NCI-H82 (cell line): ENCODE results near the gene RXRB.
"Not testable (repeated sequence)": the region's sequence is repeated elsewhere in the genome, so short reads cannot be mapped to it uniquely, and the experiment has no call there.

Experiments
- DNase-seq: peaks from one replicate; lab custom pipeline; 2025; lab: John Stamatoyannopoulos, UW

RXRB gene

GRCh38 chr6:33200219-33201146 lies at the start of gene RXRB, which contains the start of gene SLC39A7:
RXRB (minus strand) TSS chr6:33200665; CDS start chr6:33200476, 189 bp downstream.
SLC39A7 (plus strand) TSS chr6:33200867; CDS start chr6:33201246, 379 bp downstream.
- DNase-seq: peak; percentile 100

DNA sequence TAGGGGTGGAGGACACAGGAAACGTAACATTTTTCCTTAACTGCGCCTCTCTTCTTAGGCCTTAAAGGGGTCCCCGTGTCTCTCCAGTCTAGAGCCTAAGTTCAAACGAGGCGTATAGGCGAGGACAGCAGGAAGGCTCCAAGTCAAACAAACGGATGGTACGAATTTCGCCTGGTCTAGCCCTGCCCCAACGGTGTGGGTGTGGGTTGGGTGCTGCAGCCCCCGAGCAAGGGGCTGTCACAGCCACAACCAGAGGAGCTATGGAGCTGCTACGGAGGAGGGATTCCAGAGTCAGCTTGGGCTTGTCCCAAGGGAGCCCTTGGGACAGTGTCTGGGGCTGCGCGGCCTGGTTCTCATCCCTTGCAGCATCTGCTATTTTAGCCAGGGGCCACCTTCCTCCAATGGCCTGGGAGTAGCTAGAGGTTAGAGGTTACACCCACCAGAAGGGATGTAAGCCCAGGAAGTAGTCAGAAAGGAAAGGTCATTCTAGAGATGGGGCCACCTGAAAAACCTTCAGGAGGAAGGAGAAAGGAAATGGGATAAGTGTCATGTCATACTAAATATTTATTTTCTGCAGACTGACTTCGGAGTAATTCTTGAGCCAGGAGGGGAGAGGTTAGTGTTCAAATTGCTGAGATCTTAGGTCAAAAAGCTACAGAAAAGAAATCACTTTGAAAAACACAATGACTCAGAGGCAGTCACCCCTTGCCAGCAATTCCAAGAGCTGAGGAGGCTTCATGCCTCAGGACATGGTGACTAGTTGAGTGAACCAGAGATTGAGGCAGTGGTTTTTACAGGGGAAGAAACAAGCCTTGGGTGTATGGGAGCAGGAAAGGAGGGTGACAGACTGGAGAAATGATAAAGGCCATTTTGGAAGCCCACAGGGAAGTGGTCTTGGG lies 49.5 kb upstream of the RXRB start:
- peak; percentile 73 for DNase-seq

DNA sequence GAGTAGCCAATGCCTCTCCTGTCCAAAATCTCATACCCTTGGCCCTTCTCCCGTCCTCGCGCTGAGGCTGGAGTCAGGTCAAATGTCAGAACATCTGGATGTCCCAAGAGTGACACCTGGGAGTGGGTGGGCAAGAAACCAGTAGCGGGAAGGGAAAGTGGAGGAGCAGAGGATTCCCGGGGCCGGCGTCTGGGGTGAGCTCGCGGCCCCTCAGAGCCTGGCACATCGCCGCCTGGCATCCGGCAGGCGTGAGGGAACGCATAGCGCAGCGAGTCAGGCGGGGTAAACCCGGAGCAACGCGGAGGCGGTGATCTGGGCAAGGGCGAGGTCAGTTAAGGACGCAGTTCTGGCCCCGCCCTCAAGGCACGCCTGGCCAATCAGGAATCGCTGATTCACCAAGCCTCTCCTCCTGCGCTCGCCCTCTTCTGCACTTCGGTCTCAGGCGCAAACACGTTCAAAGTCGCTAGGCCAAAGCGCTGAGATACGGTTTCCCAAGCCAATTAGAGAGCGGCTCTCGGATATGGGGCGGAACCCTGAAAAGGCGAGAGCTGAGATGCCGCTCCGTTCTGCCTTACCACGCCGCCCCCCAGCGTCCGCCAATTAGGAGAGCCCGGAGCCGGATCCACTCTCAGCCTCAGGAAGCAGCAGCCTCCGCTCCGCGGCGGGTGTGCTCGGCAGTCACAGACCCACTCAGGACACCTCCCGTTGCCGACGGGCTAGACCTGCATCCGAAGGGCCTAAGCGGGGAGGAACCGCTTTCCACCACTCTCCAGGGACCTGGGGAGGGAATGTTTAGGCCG lies 48.7 kb upstream of the RXRB start:
- DNase-seq: peak; percentile 100

DNA sequence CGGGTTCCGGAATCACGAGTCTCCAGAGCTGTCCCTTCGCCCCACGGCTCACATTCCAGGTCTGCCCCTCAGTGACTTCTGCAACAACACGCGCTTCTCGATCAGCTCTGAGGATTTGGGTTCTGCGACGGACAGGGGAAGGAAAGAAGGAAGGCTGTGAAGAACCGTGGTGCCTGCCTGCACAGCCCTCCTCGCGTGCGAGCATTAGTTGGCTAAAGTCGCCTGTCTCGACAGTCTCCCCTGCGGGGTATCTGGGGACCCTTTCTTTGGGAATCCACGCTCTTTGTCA lies 48.1 kb upstream of the RXRB start:
- no peak for DNase-seq

DNA sequence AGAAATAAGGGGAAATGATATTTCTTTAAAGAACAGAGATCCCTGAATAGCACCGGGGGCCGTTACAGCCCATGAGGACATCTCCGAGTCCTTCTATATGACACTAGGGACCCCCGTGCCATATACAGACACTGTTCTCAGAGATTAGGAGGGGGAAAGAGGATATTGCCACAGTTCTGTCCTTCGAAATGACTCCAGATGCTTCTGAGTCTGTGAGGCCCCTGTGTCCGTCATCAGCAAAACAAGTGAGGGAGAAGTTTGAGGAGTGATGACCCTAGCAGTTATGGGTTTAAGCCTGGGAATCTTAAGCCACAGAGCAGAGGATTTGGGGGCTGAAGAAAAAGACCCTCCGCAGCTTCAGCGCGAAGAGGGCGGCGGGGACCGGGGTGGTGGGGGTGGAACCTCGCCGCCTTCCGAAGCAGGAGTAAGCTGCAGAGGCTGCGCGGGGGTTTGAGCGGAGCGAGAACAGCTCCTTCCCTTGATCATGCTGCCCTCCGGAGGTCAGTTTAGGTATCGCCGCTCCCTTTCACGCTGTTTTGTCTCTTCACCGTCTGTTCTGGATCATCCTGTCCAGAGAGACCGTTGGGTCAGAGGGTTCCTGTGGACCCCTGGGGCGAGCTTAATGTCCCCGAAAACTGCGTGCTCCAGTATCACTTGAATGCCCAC lies 47.6 kb upstream of the RXRB start:
- peak; percentile 96 for DNase-seq

GRCh38 chr6:33243476-33243875 lies 43.0 kb upstream of the RXRB start:
- DNase-seq: no peak

DNA sequence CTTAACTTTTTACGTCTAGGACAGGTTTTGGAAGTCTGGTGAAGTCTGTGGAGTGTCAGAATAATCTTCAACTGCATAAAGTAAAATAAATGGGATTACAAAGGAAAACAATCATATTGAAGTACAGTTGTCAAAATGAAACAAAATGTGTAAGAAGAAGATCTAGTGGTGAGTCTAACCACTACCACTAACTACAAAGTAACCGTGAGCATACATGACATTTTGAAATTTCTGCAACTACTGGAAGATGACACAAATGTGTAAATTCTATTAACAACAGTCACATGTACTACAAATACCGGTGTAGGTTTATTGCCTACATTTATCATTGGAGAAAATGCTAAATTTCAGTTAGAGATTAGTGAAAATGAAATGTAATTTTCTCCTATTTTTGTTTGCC lies 41.5 kb upstream of the RXRB start:
- DNase-seq: no peak

- no peak for DNase-seq
Observed at GRCh38 chr6:33237741-33238140, 37.3 kb upstream of the RXRB start.

DNA sequence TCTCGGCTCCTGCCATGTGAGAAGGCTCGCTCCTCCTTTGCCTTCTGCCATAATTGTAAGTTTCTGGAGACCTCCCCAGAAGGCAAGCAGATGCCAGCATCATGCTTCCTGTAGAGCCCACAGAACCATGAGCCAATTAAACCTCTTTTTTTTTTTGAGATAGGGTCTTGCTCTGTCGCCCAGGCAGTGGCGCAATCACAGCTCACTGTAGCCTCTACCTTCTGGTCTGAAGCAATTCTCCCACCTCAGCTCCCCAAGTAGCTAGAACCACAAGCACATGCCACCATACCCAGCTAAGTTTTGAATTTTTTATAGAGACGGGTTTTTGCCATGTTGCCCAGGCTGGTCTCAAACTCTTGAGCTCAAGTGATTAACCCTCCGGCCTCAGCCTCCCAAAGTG lies 36.4 kb upstream of the RXRB start:
- no peak for DNase-seq

GRCh38 chr6:33236328-33236727 lies 35.9 kb upstream of the RXRB start:
- no peak for DNase-seq

- DNase-seq: no peak
Observed at GRCh38 chr6:33235221-33235634, 34.8 kb upstream of the RXRB start.

GRCh38 chr6:33226503-33227120 lies 26.1 kb upstream of the RXRB start:
- not testable (repeated sequence) for DNase-seq

- no peak for DNase-seq
Observed at GRCh38 chr6:33217681-33218080, 17.2 kb upstream of the RXRB start.

GRCh38 chr6:33217246-33217645 lies 16.8 kb upstream of the RXRB start:
- DNase-seq: no peak

DNA sequence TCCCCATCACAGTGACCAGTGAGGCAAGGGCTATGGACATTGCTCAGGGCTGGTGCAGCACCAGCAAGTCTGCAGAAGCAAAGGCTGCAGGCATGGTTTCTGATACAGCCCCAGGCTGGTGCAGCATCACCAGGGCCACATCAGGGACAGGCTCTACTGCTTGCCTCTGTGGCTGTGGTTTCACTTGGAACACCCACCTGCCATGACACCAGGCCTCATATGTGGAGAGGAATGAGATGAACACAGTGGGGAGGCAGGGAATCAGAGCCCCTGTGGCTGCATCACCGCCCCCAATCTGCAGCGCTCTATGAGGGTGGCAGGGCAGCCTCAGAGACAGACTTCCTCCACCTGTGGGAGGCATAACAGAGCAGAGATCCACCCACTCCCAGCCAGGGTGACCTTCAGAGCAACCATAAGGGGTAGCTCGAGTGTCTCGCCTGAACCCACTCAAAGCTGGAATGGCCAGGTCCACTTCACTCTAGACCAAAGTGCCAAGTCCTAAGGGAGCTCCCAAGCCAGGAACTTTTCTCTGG lies 15.7 kb upstream of the RXRB start:
- no peak for DNase-seq

- DNase-seq: no peak
Observed at GRCh38 chr6:33215271-33216116, 15.0 kb upstream of the RXRB start.

DNA sequence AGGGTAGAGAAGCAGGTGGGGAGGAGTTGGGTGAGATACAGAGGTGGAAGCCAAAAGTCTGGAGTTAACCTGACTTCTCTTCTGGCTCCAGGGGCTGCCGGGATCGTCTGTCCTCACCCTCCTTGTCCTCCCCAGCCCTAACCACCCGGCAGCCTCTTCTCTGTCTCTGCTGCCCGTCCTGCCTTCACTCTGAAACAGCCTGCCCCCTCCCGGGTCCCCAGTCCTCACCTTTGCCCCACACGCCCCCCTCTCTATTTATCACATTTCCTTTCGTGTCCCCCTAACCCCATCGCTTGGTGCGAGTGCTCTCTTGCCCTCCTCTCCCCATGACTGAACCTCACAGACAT lies 13.5 kb upstream of the RXRB start:
- no peak for DNase-seq

- DNase-seq: peak; percentile 48
Observed at GRCh38 chr6:33213166-33213988, 12.9 kb upstream of the RXRB start.

- DNase-seq: no peak
Observed at GRCh38 chr6:33212857-33213165, 12.3 kb upstream of the RXRB start.
